Renal cortical epithelial cell (primary cell): ENCODE measurements around the gene TMTC1. TPM values are rescaled to one million over a fixed set of nuclear protein-coding genes. Genes with fewer than 3 reads are reported as not detected.
A peak's percentile ranks its signal among the peaks of the same experiment; 100 is the strongest.
"Not testable (repeated sequence)": the region's sequence is repeated elsewhere in the genome, so short reads cannot be mapped to it uniquely, and the experiment has no call there.

Source experiments
- DNase-seq: peaks from one replicate; pipeline ENCODE4 v3.0.0-alpha.2; 2011; ENCODE audit warnings: low read depth
- total RNA-seq: library from RNA; depleted of rRNA; stranded (reverse); fragments of >200 nt; gene quantifications from 2 replicates; pipeline ENCODE4 v1.2.3, GENCODE V29; 2014

Gene TMTC1
- total RNA-seq, 1 donor from 2014 or later, result 0.45 TPM

GRCh38 chr12:29572938-29573337 is 210.8 kb downstream of the TMTC1 start:
- DNase-seq, result no peak

- DNase-seq, result no peak
Observed at GRCh38 chr12:29572464-29572863, 211.3 kb downstream of the TMTC1 start.

GRCh38 chr12:29569132-29569757 is 214.5 kb downstream of the TMTC1 start:
- no peak for DNase-seq

- no peak for DNase-seq
Observed at GRCh38 chr12:29566441-29566840, 217.3 kb downstream of the TMTC1 start.

- DNase-seq, result no peak
Observed at GRCh38 chr12:29565727-29566126, 218.0 kb downstream of the TMTC1 start.

- no peak for DNase-seq
Observed at GRCh38 chr12:29564925-29565324, 218.8 kb downstream of the TMTC1 start.

- no peak for DNase-seq
Observed at GRCh38 chr12:29563636-29564035, 220.1 kb downstream of the TMTC1 start.

- no peak for DNase-seq
Observed at GRCh38 chr12:29563071-29563470, 220.7 kb downstream of the TMTC1 start.

- DNase-seq, result peak; percentile 4
Observed at GRCh38 chr12:29562110-29562804, 221.5 kb downstream of the TMTC1 start.

GRCh38 chr12:29561664-29562071 is 222.1 kb downstream of the TMTC1 start:
- DNase-seq, result no peak

- DNase-seq, result no peak
Observed at GRCh38 chr12:29559198-29559597, 224.5 kb downstream of the TMTC1 start.

- no peak for DNase-seq
Observed at GRCh38 chr12:29556363-29556762, 227.4 kb downstream of the TMTC1 start.

- DNase-seq, result not testable (repeated sequence)
Observed at GRCh38 chr12:29555451-29555850, 228.3 kb downstream of the TMTC1 start.

GRCh38 chr12:29552994-29553748 is 230.6 kb downstream of the TMTC1 start:
- DNase-seq, result no peak

GRCh38 chr12:29552324-29552927 is 231.3 kb downstream of the TMTC1 start:
- peak; percentile 33 for DNase-seq

- DNase-seq, result no peak
Observed at GRCh38 chr12:29551812-29552211, 231.9 kb downstream of the TMTC1 start.

- DNase-seq, result no peak
Observed at GRCh38 chr12:29547864-29548263, 235.9 kb downstream of the TMTC1 start.

- peak; percentile 3 for DNase-seq
Observed at GRCh38 chr12:29547151-29547632, 236.6 kb downstream of the TMTC1 start.

- no peak for DNase-seq
Observed at GRCh38 chr12:29546000-29546399, 237.7 kb downstream of the TMTC1 start.

- DNase-seq, result no peak
Observed at GRCh38 chr12:29545102-29545467, 238.7 kb downstream of the TMTC1 start.

- DNase-seq, result no peak
Observed at GRCh38 chr12:29544428-29545101, 239.2 kb downstream of the TMTC1 start.

- no peak for DNase-seq
Observed at GRCh38 chr12:29543036-29543435, 240.7 kb downstream of the TMTC1 start.
